NCI-H2196 (cell line): Measurements from ENCODE around the gene LIN28B.
"Not testable (repeated sequence)": the region's sequence is repeated elsewhere in the genome, so short reads cannot be mapped to it uniquely, and the experiment has no call there.

ENCODE experiments used
- DNase-seq: peaks from one replicate; lab custom pipeline; 2025; ENCODE audit not compliant: unreplicated experiment; lab: John Stamatoyannopoulos, UW

LIN28B gene

DNA sequence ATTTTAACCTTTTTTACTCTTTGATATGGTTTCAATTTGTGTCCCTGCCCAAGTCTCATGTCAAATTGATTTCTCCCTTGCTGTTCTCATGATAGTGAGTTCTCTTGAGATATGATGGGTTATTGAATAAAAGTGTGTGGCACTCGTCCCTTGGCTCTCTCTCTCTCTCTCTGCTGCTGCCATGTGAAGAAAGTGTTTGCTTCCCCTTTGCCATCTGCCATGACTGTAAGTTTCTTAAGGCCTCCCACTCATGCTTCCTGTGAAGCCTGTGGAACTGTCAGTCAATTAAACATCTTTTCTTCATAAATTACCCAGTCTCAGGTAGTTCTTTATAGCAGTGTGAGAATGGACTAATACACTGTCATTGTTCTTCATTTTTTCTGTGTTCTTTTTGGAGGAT, 48.5 kb downstream of the LIN28B start:
- DNase-seq = no peak

DNA sequence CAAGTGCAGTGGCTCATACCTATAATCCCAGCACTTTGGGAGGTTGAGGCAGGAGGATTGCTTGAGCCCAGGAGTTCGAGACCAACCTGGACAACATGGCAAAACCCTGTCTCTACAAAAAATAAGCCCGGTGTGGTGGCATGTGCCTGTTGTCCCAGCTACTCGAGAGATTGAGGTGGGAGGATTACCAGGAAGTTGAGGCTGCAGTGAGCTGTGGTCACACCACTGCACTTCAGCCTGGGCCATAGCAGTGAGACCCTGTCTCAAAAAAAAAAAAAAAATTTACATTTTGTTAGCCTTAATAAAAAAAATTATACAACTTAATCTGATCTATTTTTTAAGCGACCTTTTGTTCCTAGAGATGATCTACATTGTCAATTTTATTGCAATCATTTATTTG, 56.6 kb downstream of the LIN28B start:
- DNase-seq = not testable (repeated sequence)

DNA sequence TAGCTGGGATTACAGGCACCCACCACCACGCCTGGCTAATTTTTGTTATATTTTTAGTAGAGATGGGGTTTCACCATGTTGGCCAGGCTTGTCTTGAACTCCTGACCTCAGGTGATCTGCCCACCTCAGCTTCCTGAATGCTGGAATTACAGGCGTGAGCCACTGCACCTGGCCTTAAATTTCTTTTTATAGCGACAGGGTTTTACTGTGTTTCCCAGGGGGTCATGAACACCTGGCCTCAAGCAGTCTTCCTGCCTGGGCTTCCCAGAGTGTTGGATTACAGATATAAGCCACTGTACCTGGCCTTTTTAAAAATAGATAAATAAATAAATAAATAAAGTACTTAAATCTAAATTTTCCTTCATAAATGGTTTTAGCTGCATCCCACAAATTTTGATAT, 57.5 kb downstream of the LIN28B start:
- DNase-seq = no peak

DNA sequence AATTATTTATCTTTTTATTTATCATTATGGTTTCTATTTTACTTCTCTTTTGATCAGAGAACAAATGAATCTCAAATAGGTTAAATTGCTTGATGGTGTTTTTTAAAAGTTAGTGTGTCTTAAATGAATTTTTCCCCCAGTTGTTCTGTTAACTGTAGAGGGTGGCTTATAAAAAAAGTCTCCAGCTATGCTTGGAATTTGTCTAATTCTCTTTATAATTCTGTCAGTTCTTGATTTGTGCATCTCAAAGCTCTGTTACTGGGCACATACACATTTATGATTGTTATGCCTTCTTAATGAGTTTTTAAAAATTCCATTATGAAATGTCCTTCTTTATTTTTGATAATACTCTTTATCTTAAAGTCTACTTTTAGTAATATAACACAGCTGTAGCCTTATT, 58.0 kb downstream of the LIN28B start:
- no peak for DNase-seq

DNA sequence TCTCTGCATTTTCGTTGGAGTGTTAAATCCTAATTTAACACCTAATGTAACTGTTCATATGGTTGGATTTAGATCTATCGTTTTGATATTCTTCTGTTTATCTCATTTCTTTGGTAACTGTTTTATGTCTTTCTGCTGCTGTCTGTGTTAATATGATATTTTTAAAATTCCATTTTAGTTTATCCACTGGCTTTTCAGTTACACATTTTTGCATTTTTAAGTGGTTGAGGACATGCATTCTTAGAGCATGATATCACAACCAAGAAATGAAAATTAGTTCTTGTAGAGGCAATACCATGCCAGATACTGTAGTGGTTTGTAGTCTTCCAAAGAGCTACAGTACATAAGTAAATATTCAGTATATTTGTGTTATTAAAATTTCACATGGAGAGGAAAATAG, 58.6 kb downstream of the LIN28B start:
- DNase-seq = no peak

DNA sequence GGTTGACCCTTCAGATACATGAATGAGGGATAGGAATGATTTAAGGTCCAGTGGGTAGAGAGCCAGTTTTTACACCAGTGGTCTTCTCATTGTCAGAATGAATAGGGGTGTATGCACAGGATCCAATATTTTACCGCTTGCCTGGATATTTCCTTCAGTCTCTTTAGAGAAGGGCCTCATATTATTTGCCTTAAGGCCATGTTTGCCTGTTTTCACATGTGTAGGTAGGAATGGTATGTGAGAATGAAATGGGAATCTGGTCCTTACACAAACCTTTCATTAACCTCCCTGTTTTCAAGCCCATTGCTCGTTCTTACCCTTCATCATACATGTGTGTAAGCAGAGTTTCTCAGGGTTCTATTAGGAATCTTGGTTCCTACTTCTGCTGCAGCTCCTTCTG, 62.4 kb downstream of the LIN28B start:
- DNase-seq = no peak

DNA sequence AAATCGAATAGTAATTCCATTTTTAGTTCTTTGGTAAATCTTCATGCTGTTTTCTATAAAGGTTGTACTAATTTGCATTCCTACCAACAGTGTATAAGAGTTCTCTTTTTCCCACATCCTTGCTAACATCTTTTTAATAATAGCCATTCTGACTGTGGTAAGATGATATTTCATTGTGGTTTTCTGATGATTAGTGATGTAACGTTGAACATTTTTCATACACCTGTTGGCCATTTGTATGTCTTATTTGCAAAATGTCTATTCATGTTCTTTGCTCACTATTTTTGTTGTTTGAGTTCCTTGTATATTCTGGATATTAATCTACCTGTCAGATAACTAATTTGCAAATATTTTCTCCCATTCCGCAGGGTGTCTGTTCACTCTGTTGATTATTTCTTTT, 64.5 kb downstream of the LIN28B start:
- no peak for DNase-seq

DNA sequence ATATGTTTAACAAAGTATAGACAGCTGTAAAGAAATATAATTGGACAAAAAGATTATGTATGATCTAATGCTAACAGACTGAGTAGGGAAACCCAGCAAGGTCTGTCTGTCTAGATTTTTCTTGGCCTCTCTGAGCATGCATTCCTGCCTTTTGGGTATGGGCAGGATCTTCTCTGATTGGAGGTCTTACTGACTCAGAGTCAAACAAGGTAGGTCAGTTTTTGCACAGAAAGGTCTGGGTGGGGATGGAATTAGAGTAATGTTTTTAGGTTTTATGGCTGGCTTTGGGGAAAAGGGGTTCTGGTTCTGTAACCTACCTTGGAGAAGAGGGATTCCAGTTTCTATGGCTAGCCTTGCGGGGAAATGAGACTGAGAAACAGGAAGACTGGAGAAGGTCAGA, 65.5 kb downstream of the LIN28B start:
- no peak for DNase-seq

DNA sequence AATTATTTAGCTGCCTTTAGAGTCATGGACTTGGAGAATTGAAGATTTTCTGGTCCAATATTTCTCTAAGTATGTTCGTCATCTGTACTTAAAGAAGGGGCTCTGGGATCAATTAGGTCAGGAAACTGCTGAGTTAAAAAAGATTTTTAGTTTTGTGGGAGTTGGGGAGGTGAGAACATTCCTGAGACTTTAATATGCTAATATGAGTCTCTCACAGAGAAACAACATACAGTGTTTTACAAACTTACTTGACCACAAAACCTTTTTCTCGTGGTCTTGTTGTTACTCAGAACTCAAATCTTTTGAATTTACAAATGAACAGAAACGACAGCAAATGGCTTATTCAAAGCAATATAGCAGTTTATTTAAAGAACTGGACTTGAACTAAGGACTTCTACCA, 67.9 kb downstream of the LIN28B start:
- no peak for DNase-seq

DNA sequence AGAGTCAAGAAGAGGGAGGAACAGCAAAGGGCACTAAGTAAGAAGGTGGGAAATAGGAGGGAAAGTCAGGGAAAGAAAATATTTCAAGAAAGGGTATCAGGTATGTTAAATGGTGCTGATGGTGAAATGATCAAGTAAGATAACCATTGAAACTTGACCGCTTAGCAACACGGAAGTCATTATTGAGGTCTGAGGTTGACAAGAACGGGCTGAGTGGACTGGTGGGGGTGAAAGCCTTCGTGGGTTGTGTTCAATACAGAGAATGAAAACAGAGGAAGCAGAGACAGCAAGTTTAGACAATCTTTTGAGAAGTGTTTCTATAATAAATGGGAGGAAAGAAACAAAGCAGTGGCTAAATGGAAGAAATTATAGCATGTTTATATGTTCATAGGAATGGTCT, 72.0 kb downstream of the LIN28B start:
- no peak for DNase-seq

DNA sequence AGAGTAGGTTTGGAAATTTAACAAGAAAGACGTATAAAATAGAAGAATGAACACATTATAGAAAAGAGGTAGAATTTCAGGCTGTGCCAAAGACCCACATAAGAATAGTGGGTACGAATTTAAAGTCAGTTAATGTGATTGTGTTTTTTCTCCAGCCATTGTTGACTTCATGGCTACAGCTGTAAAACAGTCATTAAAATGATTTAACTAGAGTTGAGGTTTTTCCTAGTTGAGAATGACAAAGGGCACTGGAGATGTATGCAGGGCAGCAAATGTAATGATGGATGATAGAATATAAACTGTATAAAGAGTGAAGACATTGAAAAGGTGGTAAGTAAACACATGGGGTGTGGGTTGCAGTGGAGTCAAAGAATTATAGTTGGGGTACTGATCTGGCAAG, 72.7 kb downstream of the LIN28B start:
- DNase-seq = no peak

DNA sequence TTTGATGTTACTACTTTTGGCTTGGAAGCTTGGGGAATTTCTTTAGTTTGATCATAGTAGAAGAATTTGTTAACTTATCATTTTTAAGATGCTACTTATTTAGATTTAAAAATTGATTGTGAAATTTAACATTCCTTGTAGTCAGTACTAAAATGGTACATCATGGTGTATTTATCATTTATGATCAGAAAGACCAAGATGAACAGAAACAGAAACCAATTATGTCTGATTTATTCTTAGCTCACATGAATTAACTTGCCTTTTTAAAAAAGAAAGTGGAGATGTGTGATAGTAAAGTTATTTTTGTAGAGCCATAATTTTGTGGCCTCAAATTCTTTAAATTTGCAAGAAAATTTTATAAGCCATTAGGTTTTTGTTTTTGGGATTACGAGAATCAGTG, 77.6 kb downstream of the LIN28B start:
- no peak for DNase-seq

DNA sequence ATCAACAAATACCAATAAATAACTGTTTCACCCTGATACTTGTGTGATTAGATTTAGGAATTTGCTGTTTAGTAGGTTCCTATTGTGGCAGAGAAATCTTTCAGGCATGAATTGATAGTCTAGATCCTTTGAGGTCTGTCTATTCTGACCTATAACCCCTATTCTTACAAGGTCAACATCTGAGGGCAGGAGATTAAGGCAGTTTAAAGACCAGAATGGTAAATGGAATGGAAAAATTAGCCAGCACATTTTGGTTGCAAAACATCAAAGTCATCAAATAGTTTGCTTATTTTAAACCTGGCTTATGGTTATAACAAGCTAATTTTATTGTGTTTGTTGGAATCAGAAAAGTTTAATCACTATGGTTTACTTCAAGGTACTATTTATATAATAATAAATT, 78.4 kb downstream of the LIN28B start:
- DNase-seq = no peak

DNA sequence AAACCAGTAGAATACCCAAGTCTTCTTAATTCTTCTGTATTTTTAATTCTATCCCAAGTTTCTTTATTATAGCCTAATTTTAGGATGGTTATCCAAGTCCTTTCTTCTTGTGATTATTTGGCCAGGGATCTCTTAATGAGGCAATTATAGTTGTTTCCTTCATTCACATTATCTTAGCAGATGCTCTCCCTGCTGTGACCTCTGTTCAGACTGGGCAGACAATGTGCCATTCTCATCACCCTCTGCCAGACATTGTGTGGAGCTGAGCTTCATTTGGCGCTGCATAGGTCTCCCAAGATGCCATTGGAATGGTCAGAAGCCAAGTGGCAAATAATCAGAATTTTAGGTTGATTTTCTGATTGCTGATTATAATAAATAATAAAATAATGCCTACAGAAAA, 79.4 kb downstream of the LIN28B start:
- DNase-seq = no peak

DNA sequence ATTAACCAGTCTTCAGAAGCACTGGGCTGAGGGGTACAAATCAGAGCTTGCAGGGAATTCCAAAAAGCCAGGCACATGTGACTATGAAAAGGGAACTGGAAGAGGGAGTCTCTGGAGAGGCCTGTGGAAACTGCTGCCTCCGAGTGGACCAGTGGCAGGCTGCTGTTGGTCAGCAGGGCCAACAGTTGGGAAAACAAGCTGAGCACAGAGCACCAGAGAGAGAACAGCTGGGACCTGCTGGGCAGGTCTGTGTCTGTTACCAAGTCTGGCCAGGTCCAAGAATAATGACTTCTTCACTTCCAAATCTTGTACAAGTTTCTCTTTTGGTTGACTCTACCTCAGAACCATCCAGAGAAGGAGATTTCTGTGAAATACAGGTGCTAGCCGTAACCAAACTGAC, 81.4 kb downstream of the LIN28B start:
- DNase-seq = no peak

DNA sequence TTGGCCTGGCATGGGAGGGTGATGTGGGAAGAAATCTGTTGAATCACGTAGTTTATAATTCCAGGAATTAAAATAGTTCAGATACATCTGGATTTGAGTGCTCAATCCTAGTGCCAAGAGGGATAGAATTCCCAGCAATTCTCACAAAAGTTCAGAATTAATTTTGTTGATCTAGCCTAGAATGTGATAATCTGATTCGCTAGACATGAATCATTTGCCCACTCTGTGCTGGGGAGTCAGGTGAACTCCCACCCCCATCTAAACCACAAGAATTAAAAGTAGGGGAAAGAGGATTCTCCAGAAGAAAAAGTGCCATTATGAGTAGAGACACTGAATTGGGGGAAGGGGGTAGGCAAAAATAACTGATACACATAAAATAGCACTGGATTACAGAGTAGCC, 85.0 kb downstream of the LIN28B start:
- no peak for DNase-seq

DNA sequence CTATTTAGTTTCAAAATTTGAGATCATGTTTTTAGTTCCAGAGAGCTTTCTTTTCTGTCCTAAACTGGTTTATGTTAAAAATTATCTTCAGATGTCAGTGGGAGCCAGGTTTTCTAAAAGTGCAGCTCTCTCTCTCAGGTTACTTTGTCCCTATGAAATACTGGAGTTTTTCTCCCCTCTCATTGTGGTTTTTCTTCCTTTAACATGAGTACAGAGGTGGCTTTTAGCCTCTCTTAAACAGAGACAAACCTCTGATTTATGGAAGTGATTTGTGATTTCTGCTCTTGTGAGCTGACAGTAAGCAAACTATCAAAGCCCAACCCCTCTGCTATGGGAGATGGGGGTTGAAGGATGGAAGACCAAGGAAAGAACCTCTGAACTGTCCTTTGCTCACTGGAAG, 85.7 kb downstream of the LIN28B start:
- DNase-seq = no peak

DNA sequence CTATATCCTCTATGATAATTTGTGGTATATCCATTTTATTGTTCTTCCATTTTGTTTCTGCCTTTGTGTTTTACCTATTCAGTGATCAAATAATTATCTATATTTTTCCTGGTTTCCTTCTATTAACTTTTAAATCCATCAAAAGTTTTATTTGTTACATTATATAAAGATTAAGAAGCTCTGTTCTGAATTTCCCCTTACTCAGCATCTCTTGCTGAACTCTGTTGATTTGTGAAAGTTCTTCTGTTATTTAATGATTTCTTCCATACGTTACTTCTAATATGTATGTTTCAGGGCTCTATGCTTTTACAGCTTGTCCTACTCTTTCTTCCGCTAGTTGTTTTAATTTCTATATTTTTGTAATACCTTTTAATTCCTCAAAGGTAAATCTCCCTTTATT, 87.1 kb downstream of the LIN28B start:
- DNase-seq = no peak

DNA sequence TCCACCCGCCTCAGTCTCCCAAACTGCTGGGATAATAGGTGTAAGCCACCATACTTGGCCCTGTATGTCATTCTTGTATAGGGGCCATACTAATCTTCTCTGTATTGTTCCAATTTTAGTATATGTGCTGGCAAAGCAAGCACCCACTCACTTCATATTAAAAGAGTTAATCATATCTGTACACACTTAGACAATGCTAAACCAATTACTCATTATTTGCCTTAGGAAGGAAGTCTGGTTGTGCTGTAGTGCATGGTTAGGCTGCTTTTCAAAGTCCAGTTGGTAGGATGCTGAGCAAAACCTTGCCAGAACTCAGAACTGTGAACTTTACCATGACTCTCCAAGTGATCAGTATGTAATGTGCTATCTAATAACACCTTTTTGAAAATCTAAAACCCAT, 88.6 kb downstream of the LIN28B start:
- no peak for DNase-seq

DNA sequence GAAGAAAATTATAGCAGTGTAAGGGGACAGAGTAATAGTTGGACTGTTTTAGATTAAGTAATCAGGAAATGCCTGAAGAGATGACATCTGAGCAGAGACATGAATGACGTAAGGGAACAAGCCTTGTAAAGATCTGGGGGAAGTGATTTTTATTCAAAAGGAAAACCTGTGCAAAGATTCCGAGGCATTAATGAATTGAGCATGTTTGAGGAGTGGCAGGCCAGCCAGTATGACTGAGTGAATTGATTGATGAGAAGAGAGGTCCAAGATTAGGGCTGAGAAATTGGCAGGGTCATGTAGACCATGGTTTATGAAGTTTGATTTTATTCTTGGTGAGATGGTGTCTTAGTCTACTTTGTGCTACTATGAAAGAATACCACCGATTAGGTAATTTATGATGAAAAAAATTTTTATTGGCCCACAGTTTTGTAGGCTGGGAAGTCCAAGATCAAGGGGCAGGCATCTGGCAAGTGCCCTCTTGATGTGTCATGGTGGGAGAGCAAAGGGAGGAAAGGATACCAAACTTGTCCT, 95.1 kb downstream of the LIN28B start:
- no peak for DNase-seq

DNA sequence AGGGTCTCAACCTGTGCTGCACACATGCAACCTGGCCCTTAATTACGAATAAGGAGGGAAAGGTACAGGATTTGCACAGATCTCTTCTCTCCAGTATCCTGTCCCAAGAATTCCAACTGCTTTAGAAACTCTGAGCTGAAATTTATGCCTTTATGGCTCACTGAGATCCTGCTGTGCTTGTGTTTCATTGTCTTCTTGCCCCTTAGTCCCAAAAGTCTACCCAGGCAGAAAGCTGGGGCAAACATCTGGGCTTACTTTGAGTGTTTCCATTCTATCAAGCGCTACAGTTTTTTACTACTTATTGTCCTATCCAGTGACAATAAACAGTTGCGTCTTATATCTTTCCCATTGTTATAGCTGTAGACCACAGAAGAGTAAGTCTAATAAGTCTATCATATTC, 99.7 kb downstream of the LIN28B start:
- DNase-seq = no peak

DNA sequence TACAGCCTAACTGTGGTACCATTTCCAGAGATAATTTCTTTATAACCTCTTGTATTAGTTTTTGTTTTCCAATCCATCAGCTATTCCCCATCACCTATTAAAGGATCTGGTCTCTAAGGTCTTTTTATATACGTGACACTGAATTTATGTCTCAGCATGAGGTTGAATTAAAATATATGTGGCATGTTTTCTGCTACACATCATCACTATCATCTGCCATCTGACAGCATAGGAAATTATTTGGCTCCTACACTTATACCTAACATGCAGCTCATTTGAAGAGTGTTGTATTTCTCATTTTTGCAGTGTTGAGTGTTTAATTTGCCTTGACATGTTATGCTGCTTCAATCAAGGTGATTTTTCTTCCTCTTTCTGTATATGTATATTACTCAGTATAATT, 100.3 kb downstream of the LIN28B start:
- DNase-seq = no peak

DNA sequence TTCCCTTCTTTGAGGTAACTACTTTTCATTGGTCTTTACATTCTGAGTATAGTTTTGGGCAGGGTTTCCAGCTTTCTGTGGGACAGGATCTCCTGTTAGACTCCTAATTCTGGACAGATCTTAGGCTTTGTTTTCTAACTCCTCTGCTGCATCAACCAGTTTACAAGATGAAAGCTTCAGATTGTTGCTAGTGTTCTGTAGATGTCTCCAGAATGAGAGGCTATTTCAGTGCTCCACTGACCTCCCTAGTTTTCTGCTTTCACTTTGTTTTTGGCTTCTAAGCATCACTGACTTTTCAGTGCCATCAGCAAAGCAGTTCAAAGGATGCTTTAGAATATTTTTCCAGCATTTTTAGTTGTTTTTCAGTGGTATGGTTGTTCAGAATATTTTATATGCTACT, 101.4 kb downstream of the LIN28B start:
- no peak for DNase-seq

DNA sequence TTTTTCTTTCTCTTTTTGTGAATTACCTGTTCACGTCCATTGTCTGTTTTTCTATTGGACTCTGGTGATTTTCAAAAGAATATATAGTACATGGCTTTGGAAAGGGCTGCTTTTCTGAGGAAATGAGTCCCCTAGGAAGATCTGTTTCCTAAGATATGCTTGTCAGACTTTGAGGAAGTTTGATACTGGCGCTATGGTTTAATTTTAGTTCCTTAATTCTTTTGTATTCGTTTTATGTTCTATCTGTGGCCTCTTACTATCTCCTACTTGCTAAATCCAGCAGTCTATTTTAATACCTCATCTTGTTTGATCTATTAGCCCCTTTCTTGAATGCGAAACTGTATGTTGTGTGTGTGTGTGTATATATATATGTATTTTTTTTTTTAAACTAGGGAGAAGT, 101.9 kb downstream of the LIN28B start:
- no peak for DNase-seq
